SK-N-SH treated with all-trans-retinoic acid at 6 μM for 48 hours (cell line): ENCODE data around the gene SOAT2.

Experiments
- ATAC-seq: fragments of 200-7000 bp; cut with Tn5 transposase; 3 replicates; pipeline ENCODE4 v1.9.1; 2020; ENCODE audit warnings: mild to moderate bottlenecking, moderate library complexity
- ARNTL ChIP-seq: fragments of 450-650 bp; formaldehyde crosslinking; IDR thresholded peaks from 2 replicates; pipeline ENCODE4 v1.5.0; 2020; ENCODE audit warnings: low read depth, mild to moderate bottlenecking, moderate library complexity, borderline replicate concordance
- CREB5 ChIP-seq: fragments of 250-450 bp; sonication (Bioruptor Pico); IDR thresholded peaks from 2 replicates; pipeline ENCODE4 v1.5.1; 2020; ENCODE audit warnings: low read depth, mild to moderate bottlenecking, moderate library complexity
- CSDC2 ChIP-seq: fragments of 250-450 bp; sonication (Bioruptor Pico); IDR thresholded peaks from 2 replicates; pipeline ENCODE4 v1.5.0; 2020; ENCODE audit warnings: mild to moderate bottlenecking, moderate library complexity
- CSRNP3 ChIP-seq: fragments of 250-450 bp; sonication (Bioruptor Pico); IDR thresholded peaks from 2 replicates; pipeline ENCODE4 v1.5.1; 2021; ENCODE audit warnings: mild to moderate bottlenecking, moderate library complexity
- GLIS3 ChIP-seq: fragments of 250-450 bp; sonication (Bioruptor Pico); IDR thresholded peaks from 2 replicates; pipeline ENCODE4 v1.5.0; 2020; ENCODE audit warnings: mild to moderate bottlenecking, moderate library complexity
- OSR1 ChIP-seq: fragments of 250-450 bp; sonication (Bioruptor Pico); IDR thresholded peaks from 2 replicates; pipeline ENCODE4 v1.8.0; 2022; ENCODE audit warnings: moderate library complexity, mild to moderate bottlenecking, inconsistent platforms
- POU6F1 ChIP-seq: fragments of 250-450 bp; sonication (Bioruptor Pico); IDR thresholded peaks from 2 replicates; pipeline ENCODE4 v1.8.0; 2021; ENCODE audit warnings: low read depth, mild to moderate bottlenecking, moderate library complexity, borderline replicate concordance
- PPARA ChIP-seq: fragments of 250-450 bp; sonication (Bioruptor Pico); IDR thresholded peaks from 2 replicates; pipeline ENCODE4 v1.5.0; 2020; ENCODE audit warnings: mild to moderate bottlenecking, borderline replicate concordance
- SNAI2 ChIP-seq: fragments of 250-450 bp; sonication (Bioruptor Pico); IDR thresholded peaks from 2 replicates; pipeline ENCODE4 v1.5.0; 2020; ENCODE audit warnings: mild to moderate bottlenecking, moderate library complexity
- TOX ChIP-seq: fragments of 250-450 bp; sonication (Bioruptor Pico); IDR thresholded peaks from 2 replicates; pipeline ENCODE4 v1.8.0; 2021; ENCODE audit warnings: mild to moderate bottlenecking, moderate library complexity, borderline replicate concordance
- TSHZ2 ChIP-seq: fragments of 250-450 bp; sonication (Bioruptor Pico); IDR thresholded peaks from 2 replicates; pipeline ENCODE4 v1.5.0; 2020; ENCODE audit warnings: mild to moderate bottlenecking, moderate library complexity
- ZC3H10 ChIP-seq: fragments of 250-450 bp; sonication (Bioruptor Pico); IDR thresholded peaks from 2 replicates; pipeline ENCODE4 v1.5.1; 2021; ENCODE audit warnings: mild to moderate bottlenecking, moderate library complexity
- ZFP3 ChIP-seq: fragments of 250-450 bp; sonication (Bioruptor Pico); IDR thresholded peaks from 2 replicates; pipeline ENCODE4 v1.5.0; 2020; ENCODE audit warnings: mild to moderate bottlenecking, moderate library complexity
- ZNF70 ChIP-seq: fragments of 450-650 bp; formaldehyde crosslinking; IDR thresholded peaks from 2 replicates; pipeline ENCODE4 v1.5.0; 2020; ENCODE audit warnings: mild to moderate bottlenecking, moderate library complexity
- ZNF8 ChIP-seq: fragments of 450-650 bp; formaldehyde crosslinking; IDR thresholded peaks from 2 replicates; pipeline ENCODE4 v1.5.0; 2020; ENCODE audit warnings: mild to moderate bottlenecking, moderate library complexity

SOAT2 gene

GRCh38 chr12:53073881-53074280 lies 29.4 kb upstream of the SOAT2 start (continued):
- TF ChIP-seq CSRNP3 (no peak), ZC3H10 (CRISPR knock-in tag) (no peak), TSHZ2 (no peak), CREB5 (CRISPR knock-in tag) (no peak), ARNTL (no peak), ZNF70 (no peak), PPARA (no peak)

GRCh38 chr12:53074283-53074998 lies 28.8 kb upstream of the SOAT2 start:
- ATAC-seq = no peak
- TF ChIP-seq CREB5 (CRISPR knock-in tag) (no peak), PPARA (no peak), SNAI2 (CRISPR knock-in tag) (no peak), TSHZ2 (no peak), CSDC2 (CRISPR knock-in tag) (no peak), ARNTL (no peak), OSR1 (CRISPR knock-in tag) (no peak), ZNF8 (CRISPR knock-in tag) (no peak)

- TF ChIP-seq CREB5 (CRISPR knock-in tag) = no peak
- no peak for TF ChIP-seq TSHZ2
- TF ChIP-seq TOX (CRISPR knock-in tag) = no peak
- TF ChIP-seq GLIS3 (CRISPR knock-in tag) = no peak
- TF ChIP-seq SNAI2 (CRISPR knock-in tag) = no peak
- TF ChIP-seq PPARA = no peak
- no peak for TF ChIP-seq POU6F1 (CRISPR knock-in tag)
- TF ChIP-seq ZFP3 (CRISPR knock-in tag) = no peak
- no peak for ATAC-seq
These were observed 28.3 kb upstream of the SOAT2 start for GRCh38 chr12:53074999-53075370.
